PC-9 (cell line): Measurements from ENCODE around the gene SCAMP3.

Source experiments
- CTCF ChIP-seq: fragments of 200-600 bp; sonication (generic); conservative IDR thresholded peaks from 2 replicates; pipeline ENCODE4 v1.6.1; 2017; ENCODE audit warnings: mixed run types, antibody characterized with exemption, mild to moderate bottlenecking, moderate library complexity
- EZH2 ChIP-seq: fragments of 200-600 bp; sonication (generic); IDR thresholded peaks from 2 replicates; pipeline ENCODE4 v1.8.0; 2017; ENCODE audit warnings: antibody characterized with exemption, low read depth

DNA sequence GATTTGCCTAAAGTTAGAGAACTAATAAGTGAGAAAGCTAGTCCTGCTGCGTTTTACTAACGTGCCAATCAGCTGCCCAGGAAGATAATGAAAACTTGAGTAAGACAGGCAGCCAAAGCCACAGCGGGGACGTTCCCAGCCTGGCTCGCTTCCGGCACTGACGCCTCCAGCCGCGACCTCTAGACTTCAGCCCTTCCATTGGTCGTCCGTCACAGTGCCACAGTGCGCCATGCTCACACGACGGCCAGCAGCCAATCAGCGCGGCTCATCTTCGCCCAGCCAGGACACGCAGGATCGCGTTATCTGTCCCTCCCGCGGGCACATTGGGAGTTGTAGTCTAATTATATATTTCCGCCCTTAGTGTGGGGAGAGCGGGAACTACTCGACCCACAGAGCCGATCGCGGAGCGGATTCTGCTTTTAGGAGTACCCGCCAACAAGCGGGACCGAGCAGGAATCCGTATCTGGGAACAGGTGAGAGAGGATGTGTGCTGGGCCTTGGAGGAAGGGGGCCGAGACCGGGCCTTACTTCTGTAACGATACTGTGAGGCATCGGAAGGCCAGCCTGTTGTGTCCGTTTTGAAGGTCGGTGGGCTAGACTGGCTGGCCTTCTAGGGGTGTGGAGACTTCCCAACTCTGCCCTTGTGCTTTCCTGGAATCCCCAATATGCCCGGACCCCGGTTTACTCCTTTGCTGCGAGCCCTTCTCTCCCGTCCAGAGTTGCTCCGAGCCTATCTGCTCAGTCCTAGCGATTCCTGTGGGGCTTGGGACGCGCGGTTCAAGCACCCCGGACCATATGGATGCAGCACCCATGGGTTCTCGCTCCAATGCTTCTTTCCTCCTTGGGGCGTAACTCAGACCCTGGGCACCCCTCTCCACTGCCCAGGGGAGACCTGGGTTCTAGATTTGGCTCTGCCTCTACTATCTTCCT is 46.6 kb upstream of the SCAMP3 start, which contains the start of gene FDPS:
- no peak for TF ChIP-seq CTCF
- no peak for TF ChIP-seq EZH2
